ENCODE data around the gene ZEB2. TPM values are rescaled to one million over a fixed set of nuclear protein-coding genes. Genes with fewer than 3 reads are reported as not detected.

The ZEB2 gene
- total RNA-seq, result 164 and 199 TPM in 2 replicates
- polyA plus RNA-seq (2012), result 56.3 TPM

GRCh38 chr2:144519934-144520731 lies at the start of gene ZEB2:
Gene ZEB2 (minus strand): TSS chr2:144520119. CDS start chr2:144517350, 2,769 bp downstream.
- peak; percentile 83 for DNase-seq (ENCODE audit: low read depth)

GRCh38 chr2:144567745-144568144 lies 47.8 kb upstream of the ZEB2 start:
- no peak for DNase-seq (ENCODE audit: low read depth)

- DNase-seq (ENCODE audit: low read depth), result no peak
These were observed 46.5 kb upstream of the ZEB2 start for GRCh38 chr2:144566448-144566847.

GRCh38 chr2:144560251-144560650 lies 40.3 kb upstream of the ZEB2 start:
- DNase-seq (ENCODE audit: low read depth), result no peak

- no peak for DNase-seq (ENCODE audit: low read depth)
These were observed 39.8 kb upstream of the ZEB2 start for GRCh38 chr2:144559681-144560080.

- DNase-seq (ENCODE audit: low read depth), result no peak
These were observed 39.3 kb upstream of the ZEB2 start for GRCh38 chr2:144559242-144559641.

- no peak for DNase-seq (ENCODE audit: low read depth)
These were observed 34.7 kb upstream of the ZEB2 start for GRCh38 chr2:144554492-144555210.

GRCh38 chr2:144553379-144553778 lies 33.5 kb upstream of the ZEB2 start:
- peak; percentile 42 for DNase-seq (ENCODE audit: low read depth)

- DNase-seq (ENCODE audit: low read depth), result no peak
These were observed 32.9 kb upstream of the ZEB2 start for GRCh38 chr2:144552821-144553220.

- DNase-seq (ENCODE audit: low read depth), result no peak
These were observed 31.0 kb upstream of the ZEB2 start for GRCh38 chr2:144550911-144551310.

GRCh38 chr2:144550084-144550483 lies 30.2 kb upstream of the ZEB2 start:
- DNase-seq (ENCODE audit: low read depth), result no peak

GRCh38 chr2:144548532-144549191 lies 28.7 kb upstream of the ZEB2 start:
- no peak for DNase-seq (ENCODE audit: low read depth)

GRCh38 chr2:144548088-144548487 lies 28.2 kb upstream of the ZEB2 start:
- DNase-seq (ENCODE audit: low read depth), result no peak

- no peak for DNase-seq (ENCODE audit: low read depth)
These were observed 27.6 kb upstream of the ZEB2 start for GRCh38 chr2:144547494-144547893.

GRCh38 chr2:144546933-144547332 lies 27.0 kb upstream of the ZEB2 start:
- DNase-seq (ENCODE audit: low read depth), result no peak

- no peak for DNase-seq (ENCODE audit: low read depth)
These were observed 25.9 kb upstream of the ZEB2 start for GRCh38 chr2:144545787-144546186.

GRCh38 chr2:144544053-144544452 lies 24.1 kb upstream of the ZEB2 start:
- no peak for DNase-seq (ENCODE audit: low read depth)

GRCh38 chr2:144541396-144541795 lies 21.5 kb upstream of the ZEB2 start:
- DNase-seq (ENCODE audit: low read depth), result no peak

GRCh38 chr2:144539289-144539782 lies 19.4 kb upstream of the ZEB2 start:
- no peak for DNase-seq (ENCODE audit: low read depth)

GRCh38 chr2:144535300-144535699 lies 15.4 kb upstream of the ZEB2 start:
- no peak for DNase-seq (ENCODE audit: low read depth)

- no peak for DNase-seq (ENCODE audit: low read depth)
These were observed 13.3 kb upstream of the ZEB2 start for GRCh38 chr2:144533221-144533620.

- DNase-seq (ENCODE audit: low read depth), result no peak
These were observed 10.7 kb upstream of the ZEB2 start for GRCh38 chr2:144530596-144530995.

Measured in myocyte (in vitro differentiated cells).